B cell (primary cell): ENCODE results near the gene AGTR1.

ENCODE experiments used
- EZH2 ChIP-seq: IDR thresholded peaks from 2 replicates; pipeline ENCODE4 v1.6.1; 2012; ENCODE audit warnings: borderline replicate concordance, low read depth, mild to moderate bottlenecking, moderate library complexity, low read length; ENCODE audit not compliant: insufficient read depth, poor library complexity, severe bottlenecking
- TF ChIP-seq, protein P1 (sequence below): fragments of 200-600 bp; IDR thresholded peaks from one replicate; pipeline ENCODE4 v1.8.0; 2022; ENCODE audit warnings: antibody characterized with exemption, mild to moderate bottlenecking

DNA sequence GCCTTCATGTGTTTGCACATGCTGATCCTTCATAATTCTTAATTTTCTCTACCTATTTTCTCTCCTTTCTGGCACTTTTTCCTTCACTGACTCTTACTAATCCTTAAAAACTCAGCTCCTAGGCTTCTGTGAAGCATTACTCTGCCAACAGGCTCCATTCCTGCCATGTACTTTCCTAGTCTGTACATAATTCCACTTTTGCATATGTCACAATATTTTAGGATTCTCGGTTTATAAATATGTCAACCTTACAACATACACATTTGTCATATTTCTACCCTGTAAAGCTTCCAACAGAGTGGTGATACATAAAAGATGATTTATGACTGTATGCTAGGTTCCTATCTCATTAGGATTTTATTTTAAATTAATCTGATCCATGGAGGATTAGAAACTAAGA, 38.2 kb upstream of the AGTR1 start:
- TF ChIP-seq, protein P1, sequence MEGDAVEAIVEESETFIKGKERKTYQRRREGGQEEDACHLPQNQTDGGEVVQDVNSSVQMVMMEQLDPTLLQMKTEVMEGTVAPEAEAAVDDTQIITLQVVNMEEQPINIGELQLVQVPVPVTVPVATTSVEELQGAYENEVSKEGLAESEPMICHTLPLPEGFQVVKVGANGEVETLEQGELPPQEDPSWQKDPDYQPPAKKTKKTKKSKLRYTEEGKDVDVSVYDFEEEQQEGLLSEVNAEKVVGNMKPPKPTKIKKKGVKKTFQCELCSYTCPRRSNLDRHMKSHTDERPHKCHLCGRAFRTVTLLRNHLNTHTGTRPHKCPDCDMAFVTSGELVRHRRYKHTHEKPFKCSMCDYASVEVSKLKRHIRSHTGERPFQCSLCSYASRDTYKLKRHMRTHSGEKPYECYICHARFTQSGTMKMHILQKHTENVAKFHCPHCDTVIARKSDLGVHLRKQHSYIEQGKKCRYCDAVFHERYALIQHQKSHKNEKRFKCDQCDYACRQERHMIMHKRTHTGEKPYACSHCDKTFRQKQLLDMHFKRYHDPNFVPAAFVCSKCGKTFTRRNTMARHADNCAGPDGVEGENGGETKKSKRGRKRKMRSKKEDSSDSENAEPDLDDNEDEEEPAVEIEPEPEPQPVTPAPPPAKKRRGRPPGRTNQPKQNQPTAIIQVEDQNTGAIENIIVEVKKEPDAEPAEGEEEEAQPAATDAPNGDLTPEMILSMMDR = no peak
- no peak for TF ChIP-seq EZH2
